DND-41 (cell line): Measurements from ENCODE around the gene SLC22A14.

Experiments
- CTCF ChIP-seq: IDR thresholded peaks from 2 replicates; pipeline ENCODE4 v1.5.1; 2012; ENCODE audit warnings: borderline replicate concordance, low read length, moderate library complexity, mild to moderate bottlenecking; ENCODE audit not compliant: poor library complexity, severe bottlenecking; ENCODE audit errors: extremely low read depth
- EZH2 ChIP-seq: IDR thresholded peaks from 3 replicates; pipeline ENCODE4 v1.6.1; 2012; ENCODE audit warnings: borderline replicate concordance, low read depth, mild to moderate bottlenecking, moderate library complexity, low read length, inconsistent platforms; ENCODE audit not compliant: severe bottlenecking

DNA sequence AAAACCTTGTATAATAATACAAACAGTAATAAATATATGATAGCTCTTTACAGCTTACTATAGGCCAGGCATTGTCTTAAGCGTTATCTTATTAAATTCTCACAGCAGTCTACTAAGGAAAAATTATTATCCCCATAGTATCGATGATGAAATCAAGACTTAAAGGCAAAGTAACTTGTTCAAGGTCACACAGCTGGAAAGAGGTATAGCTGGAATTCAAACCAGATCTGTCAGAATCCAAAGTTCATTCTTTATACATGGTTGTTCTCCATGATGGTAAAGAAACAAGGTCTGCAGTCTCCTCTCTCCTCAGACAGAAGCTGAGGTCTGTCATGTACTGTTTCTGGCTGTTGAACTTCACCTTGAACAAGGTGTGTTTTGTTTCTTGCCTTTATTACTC lies 31.9 kb upstream of the SLC22A14 start:
- TF ChIP-seq CTCF (no peak), EZH2 (no peak)
